ENCODE data around the gene KCNQ1. TPM values are rescaled to one million over a fixed set of nuclear protein-coding genes. Genes with fewer than 3 reads are reported as not detected.

The KCNQ1 gene
- total RNA-seq, 3 donors from 2014 or later (not counting 1 experiment from before 2014, with no cell fraction given) = 1.9 to 7.8 (median 3.3) TPM

GRCh38 chr11:2481253-2481652 is 36.4 kb downstream of the KCNQ1 start:
- Histone ChIP-seq H3K27me3 (ENCODE audit: control insufficient read depth, insufficient read depth, low read length) (no peaks in the 10 kb centered on the region), H3K9me3 (ENCODE audit: control insufficient read depth, insufficient read depth, low read length) (peaks cover 8% of the 10 kb centered on the region), H3K4me1 (ENCODE audit: control insufficient read depth, insufficient read depth, low read length) (peaks cover 5% of the 10 kb centered on the region), H3K4me3 (ENCODE audit: low read length) (no peak overlapping the region), H3K27ac (ENCODE audit: low read length) (peak overlapping the region; percentile 26), H3K36me3 (ENCODE audit: control insufficient read depth, insufficient read depth, low read length) (no peaks in the 10 kb centered on the region)
- Mint-ChIP-seq H3K9me3 (peaks cover 2 to 3% of the 10 kb centered on the region in 2 donors), H3K27me3 (ENCODE audit: low read depth in 2 of 2) (peaks cover 47 to 88% of the 10 kb centered on the region in 2 donors), H3K36me3 (peaks cover 11% of the 10 kb centered on the region), H3K4me1 (peaks cover 10 to 13% of the 10 kb centered on the region in 2 donors), H3K27ac (peak overlapping the region in 1 of 2 donors; percentile 25), H3K4me3 (no peak overlapping the region)
- 20% methylated on average over 14 of the region's 14 CpGs for WGBS (ENCODE audit: insufficient coverage)
- DNase-seq = no peak
- no peak for TF ChIP-seq CTCF (IDR thresholded peaks at IDR 0.05)
- peak in 1 of 3 donors; percentile 29 for ATAC-seq
- intact Hi-C loops (cut with micrococcal nuclease) = no loop called here

- Histone ChIP-seq H3K4me3 (ENCODE audit: low read length) (no peak overlapping the region), H3K36me3 (ENCODE audit: control insufficient read depth, insufficient read depth, low read length) (no peaks in the 10 kb centered on the region), H3K4me1 (ENCODE audit: control insufficient read depth, insufficient read depth, low read length) (peaks cover 5% of the 10 kb centered on the region), H3K9me3 (ENCODE audit: control insufficient read depth, insufficient read depth, low read length) (peaks cover 8% of the 10 kb centered on the region), H3K27ac (ENCODE audit: low read length) (no peak overlapping the region), H3K27me3 (ENCODE audit: control insufficient read depth, insufficient read depth, low read length) (no peaks in the 10 kb centered on the region)
- peaks cover 15% of the 10 kb centered on the region for H3K36me3 Mint-ChIP-seq
- peaks cover 3 to 4% of the 10 kb centered on the region in 2 donors for H3K9me3 Mint-ChIP-seq
- TF ChIP-seq CTCF (IDR thresholded peaks at IDR 0.05) = no peak
- no peak for DNase-seq
- peaks cover 10 to 13% of the 10 kb centered on the region in 2 donors for H3K4me1 Mint-ChIP-seq
- intact Hi-C loops (cut with micrococcal nuclease) = no loop called here
- H3K27ac Mint-ChIP-seq = no peak overlapping the region
- ATAC-seq = no peak
- H3K27me3 Mint-ChIP-seq (ENCODE audit: low read depth in 2 of 2) = peaks cover 44 to 86% of the 10 kb centered on the region in 2 donors
- H3K4me3 Mint-ChIP-seq = no peak overlapping the region
- WGBS (ENCODE audit: insufficient coverage) = 78% methylated on average over 3 of the region's 3 CpGs
Observed at GRCh38 chr11:2482204-2482603, 37.4 kb downstream of the KCNQ1 start.

- no peak for TF ChIP-seq CTCF (IDR thresholded peaks at IDR 0.05)
- Mint-ChIP-seq H3K27me3 (ENCODE audit: low read depth in 2 of 2) (peaks cover 43 to 86% of the 10 kb centered on the region in 2 donors), H3K4me1 (peaks cover 10 to 13% of the 10 kb centered on the region in 2 donors), H3K36me3 (peaks cover 19% of the 10 kb centered on the region), H3K4me3 (no peak overlapping the region), H3K27ac (no peak overlapping the region), H3K9me3 (peaks cover 3 to 4% of the 10 kb centered on the region in 2 donors)
- DNase-seq (no peak), ATAC-seq (no peak)
- intact Hi-C loops (cut with micrococcal nuclease) = no loop called here
- no peaks in the 10 kb centered on the region for H3K27me3 ChIP-seq (ENCODE audit: control insufficient read depth, insufficient read depth, low read length)
- H3K4me3 ChIP-seq (ENCODE audit: low read length) = no peak overlapping the region
- H3K4me1 ChIP-seq (ENCODE audit: control insufficient read depth, insufficient read depth, low read length) = peaks cover 5% of the 10 kb centered on the region
- no peak overlapping the region for H3K27ac ChIP-seq (ENCODE audit: low read length)
- WGBS (ENCODE audit: insufficient coverage) = 87% methylated on average over 5 of the region's 5 CpGs
- peaks cover 8% of the 10 kb centered on the region for H3K9me3 ChIP-seq (ENCODE audit: control insufficient read depth, insufficient read depth, low read length)
- no peaks in the 10 kb centered on the region for H3K36me3 ChIP-seq (ENCODE audit: control insufficient read depth, insufficient read depth, low read length)
Observed at GRCh38 chr11:2482745-2483144, 37.9 kb downstream of the KCNQ1 start.

GRCh38 chr11:2483426-2483825 is 38.6 kb downstream of the KCNQ1 start:
- no peaks in the 10 kb centered on the region for H3K36me3 ChIP-seq (ENCODE audit: control insufficient read depth, insufficient read depth, low read length)
- no peak overlapping the region for H3K4me3 ChIP-seq (ENCODE audit: low read length)
- H3K27me3 ChIP-seq (ENCODE audit: control insufficient read depth, insufficient read depth, low read length) = no peaks in the 10 kb centered on the region
- WGBS (ENCODE audit: insufficient coverage) = 93% methylated on average over 14 of the region's 14 CpGs
- H3K9me3 Mint-ChIP-seq = peaks cover 4 to 9% of the 10 kb centered on the region in 2 donors
- ATAC-seq (no peak), DNase-seq (no peak)
- no peak overlapping the region for H3K27ac Mint-ChIP-seq
- no peak overlapping the region for H3K27ac ChIP-seq (ENCODE audit: low read length)
- H3K4me3 Mint-ChIP-seq = no peak overlapping the region
- peaks cover 26% of the 10 kb centered on the region for H3K36me3 Mint-ChIP-seq
- H3K4me1 Mint-ChIP-seq = peaks cover 10 to 13% of the 10 kb centered on the region in 2 donors
- intact Hi-C loops (cut with micrococcal nuclease) = no loop called here
- H3K27me3 Mint-ChIP-seq (ENCODE audit: low read depth in 2 of 2) = peaks cover 37 to 86% of the 10 kb centered on the region in 2 donors
- H3K9me3 ChIP-seq (ENCODE audit: control insufficient read depth, insufficient read depth, low read length) = peaks cover 8% of the 10 kb centered on the region
- H3K4me1 ChIP-seq (ENCODE audit: control insufficient read depth, insufficient read depth, low read length) = peaks cover 5% of the 10 kb centered on the region
- no peak for TF ChIP-seq CTCF (IDR thresholded peaks at IDR 0.05)
